Embryonic facial prominence (tissue), 1 donor: ENCODE measurements around the gene DLK1.

Experiments
- DNase-seq: peaks from one replicate; pipeline ENCODE4 v3.0.0-alpha.2; 2016; ENCODE audit errors: extremely low spot score

Gene DLK1

GRCh38 chr14:100693877-100694578, 32.7 kb upstream of the DLK1 start:
- DNase-seq: no peak

GRCh38 chr14:100694579-100695422, 31.9 kb upstream of the DLK1 start:
- no peak for DNase-seq

- no peak for DNase-seq
These were observed 31.3 kb upstream of the DLK1 start for GRCh38 chr14:100695423-100695738.

GRCh38 chr14:100696008-100696407, 30.7 kb upstream of the DLK1 start:
- DNase-seq: no peak

GRCh38 chr14:100696590-100696989, 30.1 kb upstream of the DLK1 start:
- DNase-seq: no peak

GRCh38 chr14:100698066-100698465, 28.6 kb upstream of the DLK1 start:
- DNase-seq: no peak

- DNase-seq: no peak
These were observed 27.8 kb upstream of the DLK1 start for GRCh38 chr14:100698666-100699448.

- no peak for DNase-seq
These were observed 25.4 kb upstream of the DLK1 start for GRCh38 chr14:100701314-100701713.

GRCh38 chr14:100702590-100702989, 24.1 kb upstream of the DLK1 start:
- no peak for DNase-seq

GRCh38 chr14:100703386-100704220, 23.1 kb upstream of the DLK1 start:
- DNase-seq: no peak

GRCh38 chr14:100706200-100706599, 20.5 kb upstream of the DLK1 start:
- no peak for DNase-seq

GRCh38 chr14:100706860-100707259, 19.8 kb upstream of the DLK1 start:
- DNase-seq: no peak

GRCh38 chr14:100708425-100709288, 18.0 kb upstream of the DLK1 start:
- no peak for DNase-seq

- DNase-seq: peak; percentile 40
These were observed 17.1 kb upstream of the DLK1 start for GRCh38 chr14:100709289-100710284.

- DNase-seq: no peak
These were observed 16.3 kb upstream of the DLK1 start for GRCh38 chr14:100710391-100710790.

GRCh38 chr14:100710826-100711462, 15.7 kb upstream of the DLK1 start:
- no peak for DNase-seq

GRCh38 chr14:100711493-100711892, 15.2 kb upstream of the DLK1 start:
- no peak for DNase-seq

GRCh38 chr14:100712490-100712889, 14.2 kb upstream of the DLK1 start:
- DNase-seq: no peak

- no peak for DNase-seq
These were observed 13.0 kb upstream of the DLK1 start for GRCh38 chr14:100713705-100714104.
